CD4-positive, alpha-beta T cell (primary cell): ENCODE results near the gene NDUFAF3. TPM values are rescaled to one million over a fixed set of nuclear protein-coding genes. Genes with fewer than 3 reads are reported as not detected.

Experiments used
- ATAC-seq: fragments of 200-7000 bp; cut with Tn5 transposase; one replicate; pipeline ENCODE4 v1.10.0; 2022; ENCODE audit warnings: mild to moderate bottlenecking; ENCODE audit not compliant: poor library complexity
- CTCF ChIA-PET: fragments of 350-600 bp; sonication (Branson Sonifier 250); formaldehyde crosslinking; loops from one replicate; lab custom pipeline; 2021; ENCODE audit warnings: antibody characterized with exemption, inconsistent platforms; lab: Charles Lee
- POLR2A ChIA-PET: fragments of 350-600 bp; sonication (Branson Sonifier 250); formaldehyde crosslinking; loops from one replicate; lab custom pipeline; 2021; ENCODE audit warnings: antibody characterized with exemption, inconsistent platforms; lab: Charles Lee
- DNase-seq, 14 experiments: peaks; one replicate each; pipeline ENCODE4 v3.0.0-alpha.2; 2013 to 2020; ENCODE audit warnings: mixed read lengths in 2 of 14
- H3K27ac ChIP-seq, 2 donors: one replicate each; pipeline versions ENCODE4 v1.5.1 to v1.7.0; 2013; ENCODE audit warnings: low read length in 2 of 2, low read depth in 1 of 2, mild to moderate bottlenecking in 1 of 2
- H3K27me3 ChIP-seq, 2 experiments: 1 replicate in 1 of 2; 2 replicates in 1 of 2; pipeline versions ENCODE4 v1.6.1 to v1.7.0; 2013; ENCODE audit warnings: low read length in 2 of 2, control low read depth in 1 of 2, mild to moderate bottlenecking in 1 of 2, moderate library complexity in 1 of 2; ENCODE audit not compliant: insufficient read depth in 2 of 2, control insufficient read depth in 1 of 2
- H3K36me3 ChIP-seq: one replicate; pipeline ENCODE4 v1.6.1; 2013; ENCODE audit warnings: low read length, control low read depth; ENCODE audit not compliant: insufficient read depth
- H3K4me1 ChIP-seq: one replicate; pipeline ENCODE4 v1.6.1; 2013; ENCODE audit warnings: low read length, control low read depth; ENCODE audit not compliant: insufficient read depth
- H3K4me3 ChIP-seq: one replicate; pipeline ENCODE4 v1.5.1; 2013; ENCODE audit warnings: mild to moderate bottlenecking, low read length, moderate library complexity
- H3K9me3 ChIP-seq, 2 experiments: 1 replicate in 1 of 2; 2 replicates in 1 of 2; pipeline versions ENCODE4 v1.6.1 to v1.7.0; 2013; ENCODE audit warnings: low read length in 2 of 2, mild to moderate bottlenecking in 2 of 2, control low read depth in 1 of 2, moderate library complexity in 1 of 2; ENCODE audit not compliant: control insufficient read depth in 1 of 2, insufficient read depth in 1 of 2
- H3K27ac Mint-ChIP-seq: one replicate; pipeline ENCODE4 v1.8.0; 2020; ENCODE audit warnings: mixed read lengths
- H3K27me3 Mint-ChIP-seq: one replicate; pipeline ENCODE4 v1.8.0; 2021; ENCODE audit warnings: mixed read lengths
- H3K36me3 Mint-ChIP-seq: one replicate; pipeline ENCODE4 v1.8.0; 2021; ENCODE audit warnings: low read depth, mixed read lengths
- H3K4me1 Mint-ChIP-seq: one replicate; pipeline ENCODE4 v1.8.0; 2021; ENCODE audit warnings: low read depth, mixed read lengths
- H3K4me3 Mint-ChIP-seq: one replicate; pipeline ENCODE4 v1.8.0; 2020; ENCODE audit warnings: mild to moderate bottlenecking, mixed read lengths
- H3K9me3 Mint-ChIP-seq: one replicate; pipeline ENCODE4 v1.8.0; 2020; ENCODE audit warnings: mixed read lengths
- CTCF ChIP-seq: fragments of 200-600 bp; IDR thresholded peaks from one replicate; pipeline ENCODE4 v1.8.0; 2022; ENCODE audit warnings: antibody characterized with exemption, mild to moderate bottlenecking
- intact Hi-C, 2 experiments: fragments of 100-400 bp; cut with DNase I in 1 of 2; cut with micrococcal nuclease in 1 of 2; formaldehyde crosslinking; loops; one replicate each; pipeline versions ENCODE4 v1.15.1 to v1.9.0; 2023 to 2025; cut with DNase I, micrococcal nuclease
- total RNA-seq, 174 experiments: library from RNA in 2 of 174; stranded (reverse) in 2 of 174; gene quantifications; one replicate each; pipeline ENCODE4 v1.2.3 and lab custom pipeline; 2021 to 2026

The NDUFAF3 gene
- total RNA-seq, 2 experiments from 2014 or later, result 52.7 to 53.2 TPM

GRCh38 chr3:49016414-49017228, 5.3 kb upstream of the NDUFAF3 start:
- Mint-ChIP-seq H3K27me3 (no peaks in the 10 kb centered on the region), H3K9me3 (no peaks in the 10 kb centered on the region), H3K27ac (peak overlapping the region; percentile 90), H3K4me1 (peaks cover 37% of the 10 kb centered on the region), H3K4me3 (peak overlapping the region; percentile 91), H3K36me3 (peaks cover 46% of the 10 kb centered on the region)
- peaks cover 34% of the 10 kb centered on the region for H3K36me3 ChIP-seq
- ChIA-PET POLR2A (interaction anchor here (0.8 to 12.0 kb wide), 7 partner anchors 10 to 77 kb away, joined by 4 to 331 read pairs (median 10); partner anchors contain the start of genes IMPDH2, P4HTM, QRICH1 and WDR6), CTCF (interaction anchor here (1.7 to 6.5 kb wide), 2 partner anchors 9 to 28 kb away, joined by 9 to 53 read pairs; partner anchors contain the start of genes P4HTM and WDR6)
- peak overlapping the region in 1 of 2 donors; percentile 52 for H3K27ac ChIP-seq
- no peaks in the 10 kb centered on the region for H3K27me3 ChIP-seq
- no peak for ATAC-seq
- H3K9me3 ChIP-seq, result no peaks in the 10 kb centered on the region
- intact Hi-C loops, result no loop called here
- H3K4me1 ChIP-seq, result peaks cover 37% of the 10 kb centered on the region
- H3K4me3 ChIP-seq, result no peak overlapping the region
- DNase-seq, result no peak
- no peak for TF ChIP-seq CTCF

- ChIA-PET CTCF (interaction anchor here (1.7 to 6.5 kb wide), 2 partner anchors 10 to 29 kb away, joined by 9 to 53 read pairs; partner anchors contain the start of genes P4HTM and WDR6), POLR2A (interaction anchor here (0.7 to 12.0 kb wide), 8 partner anchors 11 to 103 kb away, joined by 3 to 331 read pairs (median 10); partner anchors contain the start of genes IMPDH2, P4HTM, QRICH1 and USP19)
- peak overlapping the region; percentile 90 for H3K27ac Mint-ChIP-seq
- TF ChIP-seq CTCF, result no peak
- peaks cover 32% of the 10 kb centered on the region for H3K4me1 Mint-ChIP-seq
- DNase-seq (peak in 1 of 14 experiments; percentile 19), ATAC-seq (no peak)
- Histone ChIP-seq H3K4me3 (peak overlapping the region; percentile 82), H3K27me3 (no peaks in the 10 kb centered on the region), H3K27ac (peak overlapping the region; percentile 52 to 53), H3K9me3 (no peaks in the 10 kb centered on the region), H3K4me1 (peaks cover 41% of the 10 kb centered on the region), H3K36me3 (peaks cover 28% of the 10 kb centered on the region)
- H3K36me3 Mint-ChIP-seq, result peaks cover 42% of the 10 kb centered on the region
- intact Hi-C loops, result no loop called here
- no peaks in the 10 kb centered on the region for H3K9me3 Mint-ChIP-seq
- peak overlapping the region; percentile 91 for H3K4me3 Mint-ChIP-seq
- H3K27me3 Mint-ChIP-seq, result no peaks in the 10 kb centered on the region
Measured at GRCh38 chr3:49017229-49017970, 4.5 kb upstream of the NDUFAF3 start.
